Raji (cell line): ENCODE results near the gene TFAP2E.

Experiments
- POLR2A ChIP-seq: IDR thresholded peaks from 2 replicates; pipeline ENCODE4 v1.6.1; 2011; ENCODE audit warnings: low read depth, low read length, control low read depth; ENCODE audit not compliant: insufficient read depth

The TFAP2E gene

DNA sequence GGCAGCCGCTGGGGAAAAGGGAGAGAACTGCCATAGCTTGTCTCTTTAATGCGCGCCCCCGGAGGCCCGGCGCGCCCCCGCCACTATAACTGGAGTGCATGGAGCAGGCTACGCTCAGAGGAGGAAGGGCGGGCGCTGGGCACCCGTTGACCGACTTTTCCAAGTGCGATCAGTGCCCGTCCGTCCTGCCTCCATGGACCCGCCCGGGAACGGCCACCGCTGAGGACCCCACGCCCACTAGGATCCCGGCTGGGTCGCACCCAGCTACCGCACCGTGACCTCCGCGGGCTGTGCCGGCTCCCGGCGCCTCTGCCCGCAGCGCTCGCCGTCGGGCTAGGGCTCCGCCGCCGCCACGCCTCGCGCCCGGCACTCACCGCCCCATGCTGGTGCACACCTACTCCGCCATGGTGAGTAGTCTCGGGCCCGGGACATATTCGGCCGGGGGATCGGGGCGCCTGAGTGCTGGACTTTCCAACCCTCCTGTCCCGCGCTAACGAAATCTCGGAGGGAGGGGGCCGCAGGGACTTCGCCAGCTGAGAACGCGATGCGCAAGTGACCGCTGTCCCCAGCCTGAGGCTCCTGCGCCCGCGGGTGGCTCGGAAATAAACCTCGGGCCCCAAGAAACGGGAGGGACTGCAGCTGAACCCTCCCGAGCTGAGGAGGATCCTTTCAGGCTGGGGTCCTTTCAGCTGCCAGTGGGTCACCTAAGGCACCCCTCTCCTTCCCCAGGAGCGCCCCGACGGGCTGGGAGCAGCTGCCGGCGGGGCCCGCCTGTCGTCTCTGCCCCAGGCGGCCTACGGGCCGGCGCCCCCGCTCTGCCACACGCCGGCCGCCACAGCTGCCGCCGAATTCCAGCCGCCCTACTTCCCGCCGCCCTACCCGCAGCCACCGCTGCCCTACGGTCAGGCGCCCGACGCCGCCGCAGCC, at the start of gene TFAP2E:
TSS of gene TFAP2E (plus strand) at position 117 of the 927 bp plus-strand sequence. CDS start at position 381, 264 bp downstream.
- no peak for TF ChIP-seq POLR2A

DNA sequence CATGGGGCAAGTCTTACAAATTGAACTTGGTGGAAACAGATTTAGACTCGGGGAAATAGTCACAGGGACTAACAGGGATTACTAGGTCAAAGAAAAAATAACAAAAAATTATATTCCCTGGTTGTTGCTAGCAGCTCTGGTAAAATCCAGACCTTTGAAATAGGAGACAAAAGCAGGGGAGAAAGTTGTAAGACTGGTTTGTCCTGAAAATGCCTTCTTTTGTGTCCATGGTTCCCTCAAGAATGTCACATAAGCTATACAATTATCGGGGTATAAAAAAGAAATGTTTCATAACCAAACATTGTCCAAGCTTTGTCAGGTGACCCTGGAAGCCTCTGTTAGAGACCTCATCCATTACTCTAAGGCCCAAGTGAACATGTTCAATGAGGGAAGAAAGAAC, 49.0 kb upstream of the TFAP2E start:
- TF ChIP-seq POLR2A, result no peak

DNA sequence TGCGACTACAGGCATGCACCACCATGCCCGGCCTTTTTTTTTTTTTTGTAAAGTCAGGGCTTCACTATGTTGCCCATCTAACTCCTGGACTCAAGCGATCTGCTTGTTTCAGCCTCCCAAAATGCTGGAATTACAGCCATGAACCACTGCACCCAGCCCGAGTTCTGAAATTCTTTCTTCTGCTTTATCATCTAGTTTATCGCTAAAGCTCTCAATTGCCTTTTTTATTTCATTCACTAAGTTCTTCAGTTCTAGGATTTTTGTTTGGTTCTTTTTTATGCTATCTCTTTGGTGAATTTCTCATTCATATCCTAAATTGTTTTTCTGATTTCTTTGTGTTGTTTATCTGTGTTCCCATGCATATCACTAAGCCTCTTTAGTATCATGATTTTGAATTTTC, 42.9 kb upstream of the TFAP2E start:
- no peak for TF ChIP-seq POLR2A

DNA sequence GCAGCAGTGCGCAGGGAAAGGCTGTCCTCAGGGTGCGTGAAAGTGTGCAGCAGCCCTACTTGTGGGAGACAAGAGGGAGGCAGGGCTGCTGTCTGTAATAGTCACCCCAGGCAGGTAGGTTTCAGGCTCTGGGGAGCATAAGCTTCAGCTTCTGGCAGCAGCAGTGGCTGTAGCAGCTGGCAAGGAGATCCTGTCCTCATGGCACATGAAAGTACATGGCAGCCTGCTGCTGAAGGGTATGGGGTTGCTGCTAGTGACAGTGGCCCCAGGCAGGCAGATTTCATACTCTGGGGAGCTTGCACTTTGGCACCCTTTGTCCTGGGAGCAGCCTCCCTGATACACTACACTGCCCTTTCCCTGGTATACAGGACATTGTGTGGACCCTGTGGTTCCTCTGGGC, 42.2 kb upstream of the TFAP2E start:
- TF ChIP-seq POLR2A, result no peak

DNA sequence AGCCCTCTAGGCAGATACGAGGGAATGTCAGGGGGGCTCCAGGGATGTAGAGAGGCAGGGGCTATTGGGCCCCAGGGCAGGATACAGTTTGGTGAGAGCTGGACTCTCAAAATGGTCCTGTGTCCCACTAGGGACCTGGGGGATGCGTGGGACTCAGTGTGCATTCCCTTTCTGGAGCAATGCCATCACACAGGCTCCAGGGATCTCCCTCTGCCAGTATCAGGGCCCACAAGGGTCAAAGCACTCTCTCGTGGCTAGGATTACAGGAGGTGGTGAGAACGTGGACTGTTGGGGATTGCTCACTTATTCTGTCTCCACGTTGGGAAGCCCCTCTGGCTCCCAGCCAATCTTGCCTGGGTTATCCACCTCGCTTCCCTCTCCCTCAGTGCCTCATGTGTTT, 41.7 kb upstream of the TFAP2E start:
- TF ChIP-seq POLR2A, result no peak

DNA sequence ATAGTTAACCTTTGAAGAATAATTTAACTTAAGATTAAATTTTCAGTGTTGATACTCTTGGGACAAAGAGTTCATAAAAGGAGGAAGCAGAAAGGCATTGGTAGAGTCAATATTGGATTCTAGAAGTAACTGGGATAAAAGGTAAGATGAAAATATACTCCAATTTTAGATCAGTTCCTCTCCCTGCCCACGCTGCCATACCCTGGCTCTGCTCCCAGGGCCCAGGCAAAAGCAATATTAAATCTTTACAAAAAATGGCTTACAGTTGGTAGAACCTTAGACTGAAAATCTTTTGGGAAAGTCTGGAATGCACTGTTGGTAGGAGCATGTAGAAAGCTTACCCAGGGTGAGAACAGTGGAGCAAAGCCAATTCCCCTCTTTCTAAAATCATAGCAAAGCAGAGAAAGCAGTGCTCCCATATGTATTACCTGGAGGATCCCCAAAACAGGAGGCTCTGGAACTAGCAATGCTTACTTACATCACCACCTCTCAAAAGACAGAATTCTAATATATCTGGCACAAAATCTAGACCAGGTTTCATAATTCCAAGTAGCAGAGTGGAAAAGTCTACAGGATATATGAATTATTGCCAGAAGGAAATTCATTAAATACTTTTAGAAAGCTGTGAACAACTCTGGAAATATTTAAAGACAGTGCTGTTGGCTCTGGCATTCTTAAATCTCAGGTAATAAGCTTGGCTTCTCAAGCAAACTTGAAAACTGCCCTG, 40.5 kb upstream of the TFAP2E start:
- TF ChIP-seq POLR2A, result no peak

DNA sequence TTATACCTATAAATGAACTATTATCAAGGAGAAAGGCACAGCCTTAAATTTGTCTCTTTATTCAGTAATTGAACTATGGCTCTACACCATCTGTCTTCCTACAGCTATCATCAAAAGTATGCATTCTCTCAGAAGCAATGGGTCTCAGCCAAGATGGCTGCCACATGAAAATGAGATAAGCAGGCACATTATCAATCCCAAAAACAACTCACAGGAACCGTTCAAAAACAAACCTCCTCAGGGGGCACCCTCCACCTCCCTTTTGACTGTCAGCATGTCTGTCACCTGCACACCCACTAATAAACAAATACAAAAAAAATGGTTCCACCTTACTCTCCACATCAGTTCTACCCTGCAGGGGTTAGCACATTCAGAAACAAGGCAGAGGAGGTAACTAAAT, 39.5 kb upstream of the TFAP2E start:
- TF ChIP-seq POLR2A, result no peak

DNA sequence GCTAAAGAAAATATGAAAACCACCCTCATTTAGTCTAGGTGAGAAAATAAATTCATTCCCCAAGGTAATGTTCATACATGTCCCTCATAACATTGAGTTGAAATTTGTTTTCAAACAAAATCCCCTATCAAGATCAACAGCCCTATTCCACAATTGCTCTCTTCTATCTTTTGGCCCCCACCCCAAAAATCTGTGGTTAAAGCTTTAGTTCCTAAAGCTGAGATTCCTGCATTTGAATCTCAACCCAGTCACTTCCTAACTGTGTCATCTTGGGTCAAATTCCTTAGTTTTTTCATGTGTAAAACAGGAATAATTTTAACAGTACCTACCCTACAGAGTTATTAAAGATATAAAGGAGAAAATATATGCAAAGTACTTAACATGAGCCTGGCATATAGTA, 37.9 kb upstream of the TFAP2E start:
- TF ChIP-seq POLR2A, result no peak

DNA sequence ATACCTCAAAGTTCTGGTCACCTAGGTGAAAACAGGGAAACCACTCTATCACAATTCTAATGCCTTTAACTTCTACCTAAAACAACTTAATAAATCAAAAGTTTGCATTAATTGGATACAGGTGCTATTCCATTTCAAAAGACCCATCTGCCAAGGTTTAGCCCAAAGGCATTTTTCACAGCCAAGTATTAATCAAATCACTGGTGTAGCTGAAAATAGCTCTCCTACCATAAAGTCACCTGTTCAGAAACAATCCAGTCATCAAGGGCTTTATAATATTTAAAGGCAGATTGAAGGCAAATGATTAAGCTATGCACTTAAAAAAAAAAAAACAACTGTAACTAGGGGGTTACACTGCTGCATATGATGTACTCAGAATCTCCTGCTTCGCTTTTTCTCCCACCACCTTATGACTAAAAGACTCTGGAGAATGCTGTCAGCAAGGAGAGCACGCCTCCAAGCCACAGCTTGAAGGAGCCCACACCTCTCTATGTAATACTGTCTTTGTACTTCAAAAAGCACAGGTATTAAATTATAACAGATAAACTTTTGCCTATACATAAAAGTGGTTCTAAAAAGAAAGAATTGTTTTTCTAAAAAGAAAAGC, 36.5 kb upstream of the TFAP2E start:
- no peak for TF ChIP-seq POLR2A

DNA sequence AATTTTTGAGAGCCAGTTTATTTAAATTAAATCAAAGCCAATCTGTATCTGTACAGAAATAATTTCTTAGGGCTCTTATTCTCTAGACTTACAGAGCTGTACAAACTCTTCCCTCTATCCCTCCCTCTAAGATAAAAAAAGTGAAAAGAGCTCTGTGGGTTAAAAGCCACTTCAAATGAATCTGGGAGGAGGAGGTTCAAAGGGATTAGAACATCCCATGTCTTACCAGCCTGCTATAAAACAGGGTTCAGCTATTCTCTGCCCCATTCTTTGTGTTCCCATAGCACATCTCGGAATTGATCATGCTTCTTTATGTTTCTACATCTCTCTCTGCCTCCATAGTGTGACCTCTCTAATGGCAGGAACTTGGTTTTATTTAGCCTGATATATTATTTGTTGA, 35.3 kb upstream of the TFAP2E start:
- no peak for TF ChIP-seq POLR2A

DNA sequence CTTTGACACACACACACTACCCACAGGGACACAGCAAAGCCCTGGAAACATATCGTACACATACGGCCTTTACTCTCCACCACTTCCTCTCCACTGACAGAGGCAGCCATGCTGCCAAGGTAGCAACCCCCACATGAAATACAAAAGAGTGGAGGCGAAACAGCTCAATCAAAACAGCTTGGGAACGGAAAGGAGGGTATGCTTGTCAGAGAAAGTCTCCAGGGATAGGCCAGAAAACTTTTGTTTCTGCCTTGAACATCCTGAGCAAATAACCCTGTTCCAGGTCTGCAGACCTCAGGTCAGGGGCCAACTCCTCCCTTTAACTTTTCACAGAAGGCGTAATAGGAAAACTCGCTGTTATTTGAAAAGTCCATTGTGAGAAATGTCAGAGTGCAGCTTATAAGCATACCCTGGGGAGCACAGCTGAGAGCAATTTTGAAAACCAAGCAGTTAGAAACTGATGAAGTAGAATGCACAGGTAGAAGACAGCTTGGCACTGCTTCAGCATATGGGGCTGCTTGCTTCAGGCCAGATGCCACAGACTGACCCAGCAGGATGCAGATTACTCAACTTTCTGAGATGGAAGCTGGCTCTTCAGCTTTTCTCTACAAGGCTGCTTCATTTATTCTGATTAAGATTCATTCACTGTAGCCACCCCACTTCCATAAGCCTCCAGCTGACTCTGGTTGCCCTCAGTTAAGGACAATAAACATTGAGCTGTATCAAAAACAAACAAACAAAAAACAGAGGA, 33.9 kb upstream of the TFAP2E start:
- TF ChIP-seq POLR2A, result no peak

DNA sequence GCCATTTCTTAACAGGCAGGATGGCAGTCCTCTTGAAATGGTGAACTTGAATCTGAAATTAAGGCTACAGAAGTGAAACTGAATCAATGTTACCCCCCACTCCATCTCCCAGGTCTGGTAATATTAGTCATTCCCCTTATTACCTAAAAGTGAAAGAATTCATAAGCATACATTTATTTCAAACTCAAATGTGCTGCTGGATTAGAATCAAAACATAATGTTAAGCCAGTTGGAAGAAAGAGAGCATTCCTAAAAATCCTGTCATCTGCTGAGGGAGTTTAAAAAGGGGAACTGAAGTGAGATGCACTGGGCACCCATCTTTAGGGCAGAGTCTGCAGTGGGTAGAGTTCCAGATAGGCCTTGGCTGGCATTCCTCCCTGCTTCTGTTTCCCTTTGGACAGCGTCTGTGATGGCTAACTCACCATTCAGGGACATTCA, 33.3 kb upstream of the TFAP2E start:
- TF ChIP-seq POLR2A, result no peak

DNA sequence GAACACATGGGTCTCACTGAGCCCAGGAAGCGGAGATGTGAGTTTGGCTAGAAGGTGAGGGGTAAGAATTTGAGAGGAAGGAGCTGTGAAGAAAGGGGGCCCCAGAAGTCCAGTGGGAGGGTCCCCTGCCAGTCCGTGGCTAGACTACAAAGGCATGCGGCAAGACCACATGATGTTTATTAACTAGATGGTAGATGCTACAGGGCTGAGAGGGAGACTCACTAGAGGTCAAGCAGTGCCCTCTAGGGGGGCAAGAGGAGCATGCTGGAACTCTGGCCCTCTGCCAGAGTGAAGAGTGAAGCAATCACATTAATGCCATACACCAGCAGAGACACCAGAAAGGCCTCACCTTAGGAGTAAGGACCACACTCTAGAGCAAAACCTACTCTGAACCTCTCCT, 28.1 kb upstream of the TFAP2E start:
- TF ChIP-seq POLR2A, result no peak

DNA sequence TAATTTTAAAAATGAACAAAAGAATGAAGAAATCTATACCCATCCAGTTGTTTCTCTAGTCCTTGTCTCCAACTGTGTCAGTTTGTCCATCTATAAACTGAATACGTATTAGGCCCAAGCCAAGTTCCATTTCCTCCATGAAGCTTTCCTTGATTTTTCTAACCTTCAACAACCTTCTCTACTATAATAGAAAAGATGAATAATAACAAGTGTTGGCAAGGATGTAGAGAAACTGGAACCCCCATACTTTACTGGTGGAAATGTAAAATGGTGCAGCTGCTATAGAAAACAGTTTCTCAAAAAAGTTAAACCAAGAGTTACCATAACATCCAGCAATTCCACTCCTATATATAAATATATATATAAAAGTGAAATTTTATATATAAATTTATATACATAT, 26.5 kb upstream of the TFAP2E start:
- TF ChIP-seq POLR2A, result no peak

DNA sequence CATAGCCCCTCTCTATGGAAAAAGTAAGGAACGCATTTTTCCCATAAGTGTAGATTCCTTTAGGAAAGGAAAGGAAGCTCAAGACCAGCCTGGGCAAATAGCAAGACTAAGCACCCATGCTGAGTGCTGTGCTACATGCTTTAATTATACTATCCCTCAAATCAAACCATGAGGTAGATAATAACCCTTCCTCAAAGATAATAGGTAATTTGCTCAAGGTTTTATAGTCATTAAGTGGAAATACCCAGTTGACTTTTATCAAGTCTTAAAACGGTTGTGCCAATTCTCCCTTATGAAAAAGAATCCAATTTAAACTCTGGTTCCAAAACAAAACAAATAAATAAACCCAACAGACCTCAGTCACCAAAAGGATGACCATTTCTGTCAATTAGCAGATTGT, 19.3 kb upstream of the TFAP2E start:
- TF ChIP-seq POLR2A, result no peak
